SJSA1 (cell line): ENCODE data around the gene ETV1. TPM values are rescaled to one million over a fixed set of nuclear protein-coding genes. Genes with fewer than 3 reads are reported as not detected.

Experiments used
- DNase-seq, 2 experiments: peaks; one replicate each; pipeline ENCODE4 v3.0.0-alpha.2; 2015 to 2020; ENCODE audit warnings: low spot score in 2 of 2, low read depth in 1 of 2
- H3K27ac ChIP-seq: fragments of 250-450 bp; sonication (Bioruptor Pico); 2 replicates; pipeline ENCODE4 v1.5.1; 2020; ENCODE audit warnings: mild to moderate bottlenecking, moderate library complexity
- H3K27me3 ChIP-seq: fragments of 250-450 bp; sonication (Bioruptor Pico); replicated peaks from 2 replicates; pipeline ENCODE4 v1.5.1; 2020; ENCODE audit warnings: mild to moderate bottlenecking, moderate library complexity
- H3K36me3 ChIP-seq: fragments of 250-450 bp; sonication (Bioruptor Pico); 2 replicates; pipeline ENCODE4 v1.5.1; 2020; ENCODE audit warnings: mild to moderate bottlenecking
- H3K4me1 ChIP-seq: fragments of 250-450 bp; sonication (Bioruptor Pico); replicated peaks from 2 replicates; pipeline ENCODE4 v1.6.1; 2021; ENCODE audit warnings: mild to moderate bottlenecking
- H3K4me3 ChIP-seq: fragments of 250-450 bp; sonication (Bioruptor Pico); 2 replicates; pipeline ENCODE4 v1.5.1; 2020; ENCODE audit warnings: mild to moderate bottlenecking
- H3K9me3 ChIP-seq: fragments of 250-450 bp; sonication (Bioruptor Pico); replicated peaks from 2 replicates; pipeline ENCODE4 v1.5.1; 2020; ENCODE audit warnings: mild to moderate bottlenecking
- total RNA-seq: library from RNA; depleted of rRNA; stranded (reverse); fragments of >200 nt; shearing (Covaris generic); gene quantifications from 2 replicates; pipeline ENCODE4 v1.2.3, GENCODE V29; 2014

Gene ETV1
- total RNA-seq, 1 experiment from 2014 or later = 4.7 TPM

- H3K36me3 ChIP-seq = no peaks in the 10 kb centered on the region
- H3K4me1 ChIP-seq = peaks cover 22% of the 10 kb centered on the region
- H3K27me3 ChIP-seq = no peaks in the 10 kb centered on the region
- no peak overlapping the region for H3K4me3 ChIP-seq
- no peaks in the 10 kb centered on the region for H3K9me3 ChIP-seq
- no peak for DNase-seq
- peak overlapping the region; percentile 67 for H3K27ac ChIP-seq
Observed at GRCh38 chr7:13980474-13980873, 9.0 kb downstream of the ETV1 start.

- Histone ChIP-seq H3K4me3 (no peak overlapping the region), H3K27ac (peak overlapping the region; percentile 67), H3K27me3 (no peaks in the 10 kb centered on the region), H3K4me1 (peaks cover 22% of the 10 kb centered on the region), H3K36me3 (no peaks in the 10 kb centered on the region), H3K9me3 (no peaks in the 10 kb centered on the region)
- DNase-seq = peak in 1 of 2 experiments; percentile 26
Observed at GRCh38 chr7:13979671-13980435, 9.6 kb downstream of the ETV1 start.

- Histone ChIP-seq H3K27ac (no peak overlapping the region), H3K27me3 (no peaks in the 10 kb centered on the region), H3K36me3 (no peaks in the 10 kb centered on the region), H3K4me3 (no peak overlapping the region), H3K9me3 (no peaks in the 10 kb centered on the region), H3K4me1 (peaks cover 19% of the 10 kb centered on the region)
- DNase-seq = no peak
Observed at GRCh38 chr7:13976594-13976993, 12.9 kb downstream of the ETV1 start.

- no peak overlapping the region for H3K27ac ChIP-seq
- H3K36me3 ChIP-seq = no peaks in the 10 kb centered on the region
- H3K27me3 ChIP-seq = no peaks in the 10 kb centered on the region
- DNase-seq = no peak
- H3K4me1 ChIP-seq = no peaks in the 10 kb centered on the region
- no peak overlapping the region for H3K4me3 ChIP-seq
- H3K9me3 ChIP-seq = no peaks in the 10 kb centered on the region
Observed at GRCh38 chr7:13965077-13965476, 24.4 kb downstream of the ETV1 start.

- no peak overlapping the region for H3K4me3 ChIP-seq
Observed at GRCh38 chr7:13963925-13964324, 25.5 kb downstream of the ETV1 start.

GRCh38 chr7:13955494-13955893 lies 34.0 kb downstream of the ETV1 start:
- no peak for DNase-seq
- no peak overlapping the region for H3K4me3 ChIP-seq
- H3K9me3 ChIP-seq = no peaks in the 10 kb centered on the region
- no peaks in the 10 kb centered on the region for H3K27me3 ChIP-seq
- no peak overlapping the region for H3K27ac ChIP-seq
- H3K4me1 ChIP-seq = no peaks in the 10 kb centered on the region
- H3K36me3 ChIP-seq = no peaks in the 10 kb centered on the region

More at GRCh38 chr7:13963925-13964324, 25.5 kb downstream of the ETV1 start:
- Histone ChIP-seq H3K27ac (no peak overlapping the region), H3K9me3 (no peaks in the 10 kb centered on the region), H3K36me3 (no peaks in the 10 kb centered on the region), H3K4me1 (no peaks in the 10 kb centered on the region), H3K27me3 (no peaks in the 10 kb centered on the region)
- DNase-seq = no peak

GRCh38 chr7:13953368-13953767 lies 36.1 kb downstream of the ETV1 start:
- H3K4me3 ChIP-seq = no peak overlapping the region
- DNase-seq = no peak
- H3K9me3 ChIP-seq = no peaks in the 10 kb centered on the region
- no peak overlapping the region for H3K27ac ChIP-seq
- no peaks in the 10 kb centered on the region for H3K4me1 ChIP-seq
- no peaks in the 10 kb centered on the region for H3K36me3 ChIP-seq
- no peaks in the 10 kb centered on the region for H3K27me3 ChIP-seq

GRCh38 chr7:13952921-13953320 lies 36.5 kb downstream of the ETV1 start:
- H3K27ac ChIP-seq = no peak overlapping the region
- H3K27me3 ChIP-seq = no peaks in the 10 kb centered on the region
- H3K9me3 ChIP-seq = no peaks in the 10 kb centered on the region
- H3K4me3 ChIP-seq = no peak overlapping the region
- H3K4me1 ChIP-seq = no peaks in the 10 kb centered on the region
- no peak for DNase-seq
- H3K36me3 ChIP-seq = no peaks in the 10 kb centered on the region

- 0 out of 2 replicates have a peak, but pooled peaks cover 5% of the 10 kb centered on the region for H3K4me1 ChIP-seq
- DNase-seq = no peak
- no peaks in the 10 kb centered on the region for H3K27me3 ChIP-seq
- no peaks in the 10 kb centered on the region for H3K9me3 ChIP-seq
- H3K4me3 ChIP-seq = no peak overlapping the region
- no peak overlapping the region for H3K27ac ChIP-seq
- no peaks in the 10 kb centered on the region for H3K36me3 ChIP-seq
Observed at GRCh38 chr7:13949939-13950338, 39.5 kb downstream of the ETV1 start.

GRCh38 chr7:13949445-13949844 lies 40.0 kb downstream of the ETV1 start:
- no peaks in the 10 kb centered on the region for H3K27me3 ChIP-seq
- DNase-seq = no peak
- no peaks in the 10 kb centered on the region for H3K9me3 ChIP-seq
- H3K36me3 ChIP-seq = no peaks in the 10 kb centered on the region
- H3K4me3 ChIP-seq = no peak overlapping the region
- no peak overlapping the region for H3K27ac ChIP-seq
- H3K4me1 ChIP-seq = 0 out of 2 replicates have a peak, but pooled peaks cover 5% of the 10 kb centered on the region

GRCh38 chr7:13948019-13948801 lies 41.3 kb downstream of the ETV1 start:
- Histone ChIP-seq H3K4me1 (0 out of 2 replicates have a peak, but pooled peaks cover 5% of the 10 kb centered on the region), H3K36me3 (no peaks in the 10 kb centered on the region), H3K27ac (no peak overlapping the region), H3K4me3 (no peak overlapping the region), H3K9me3 (no peaks in the 10 kb centered on the region), H3K27me3 (no peaks in the 10 kb centered on the region)
- no peak for DNase-seq

GRCh38 chr7:13947535-13947934 lies 41.9 kb downstream of the ETV1 start:
- DNase-seq = no peak
- H3K4me3 ChIP-seq = no peak overlapping the region
- 0 out of 2 replicates have a peak, but pooled peaks cover 5% of the 10 kb centered on the region for H3K4me1 ChIP-seq
- H3K9me3 ChIP-seq = no peaks in the 10 kb centered on the region
- H3K36me3 ChIP-seq = no peaks in the 10 kb centered on the region
- H3K27me3 ChIP-seq = no peaks in the 10 kb centered on the region
- no peak overlapping the region for H3K27ac ChIP-seq

GRCh38 chr7:13946181-13946580 lies 43.3 kb downstream of the ETV1 start:
- H3K9me3 ChIP-seq = no peaks in the 10 kb centered on the region
- H3K4me3 ChIP-seq = no peak overlapping the region
- no peak overlapping the region for H3K27ac ChIP-seq
- 0 out of 2 replicates have a peak, but pooled peaks cover 5% of the 10 kb centered on the region for H3K4me1 ChIP-seq
- DNase-seq = peak in 1 of 2 experiments; percentile 25
- no peaks in the 10 kb centered on the region for H3K36me3 ChIP-seq
- no peaks in the 10 kb centered on the region for H3K27me3 ChIP-seq

GRCh38 chr7:13945670-13946069 lies 43.8 kb downstream of the ETV1 start:
- DNase-seq = no peak
- Histone ChIP-seq H3K27ac (no peak overlapping the region), H3K36me3 (no peaks in the 10 kb centered on the region), H3K9me3 (no peaks in the 10 kb centered on the region), H3K27me3 (no peaks in the 10 kb centered on the region), H3K4me3 (no peak overlapping the region), H3K4me1 (0 out of 2 replicates have a peak, but pooled peaks cover 5% of the 10 kb centered on the region)
